ENCODE results near the gene CD82.

The CD82 gene

DNA sequence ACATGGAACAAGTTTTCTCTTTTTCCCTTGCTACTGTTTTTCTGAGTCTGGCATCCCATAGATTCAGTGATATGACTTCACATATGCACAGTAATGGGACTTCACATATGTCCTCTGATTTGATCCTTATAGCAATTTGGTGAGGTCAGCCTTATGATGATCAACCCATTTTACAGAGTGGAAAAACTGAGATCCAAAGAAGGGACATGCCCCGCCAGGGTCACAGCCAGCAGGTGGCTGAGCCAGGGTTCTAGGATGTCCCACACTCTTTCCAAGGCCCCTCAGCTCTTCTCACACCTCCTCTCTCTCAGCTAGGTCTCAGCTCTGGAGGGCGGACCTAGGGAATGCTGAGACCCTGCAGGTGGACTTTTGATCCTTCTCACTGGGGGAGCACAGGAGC, 44.3 kb upstream of the CD82 start:
- TF ChIP-seq CTCF (IDR thresholded peaks at IDR 0.05; ENCODE audit: low read depth, low read length): no peak
- no peaks in the 10 kb centered on the region for H3K9me3 ChIP-seq (ENCODE audit: severe bottlenecking)
- H3K4me3 ChIP-seq (ENCODE audit: low read depth, low read length): no peak overlapping the region
- no peak overlapping the region for H3K27ac ChIP-seq
- H3K36me3 ChIP-seq: no peaks in the 10 kb centered on the region
- peaks cover 6% of the 10 kb centered on the region for H3K27me3 ChIP-seq (ENCODE audit: insufficient read depth, low read depth, severe bottlenecking)
- no peak for DNase-seq

- no peak overlapping the region for H3K4me3 ChIP-seq (ENCODE audit: low read depth, low read length)
- H3K27me3 ChIP-seq (ENCODE audit: insufficient read depth, low read depth, severe bottlenecking): peaks cover 4% of the 10 kb centered on the region
- DNase-seq: no peak
- H3K9me3 ChIP-seq (ENCODE audit: severe bottlenecking): no peaks in the 10 kb centered on the region
- TF ChIP-seq CTCF (IDR thresholded peaks at IDR 0.05; ENCODE audit: low read depth, low read length): no peak
- no peaks in the 10 kb centered on the region for H3K36me3 ChIP-seq
- H3K27ac ChIP-seq: no peak overlapping the region
Measured at GRCh38 chr11:44522294-44522693, 43.2 kb upstream of the CD82 start.

DNA sequence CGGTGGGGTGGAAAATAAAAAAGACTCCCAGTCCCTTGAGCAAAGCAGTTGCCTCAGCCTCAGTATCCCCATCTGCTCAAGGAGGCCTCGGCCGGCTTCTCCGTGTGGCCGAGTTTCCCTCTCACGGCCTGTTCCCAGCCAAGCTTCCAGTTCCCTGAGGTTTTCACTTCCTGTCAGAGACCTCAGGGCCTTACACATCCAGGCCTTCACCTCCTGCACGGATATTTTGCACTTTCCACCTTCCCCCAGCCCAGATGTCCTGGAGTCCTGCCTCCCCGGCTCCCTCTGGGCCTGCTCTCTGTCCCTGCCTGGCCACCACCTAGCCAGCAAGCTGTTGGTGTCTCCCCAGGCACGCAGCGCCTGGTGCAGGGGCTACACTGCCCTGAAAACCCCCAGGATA, 41.1 kb upstream of the CD82 start:
- H3K4me3 ChIP-seq (ENCODE audit: low read depth, low read length): no peak overlapping the region
- no peaks in the 10 kb centered on the region for H3K9me3 ChIP-seq (ENCODE audit: severe bottlenecking)
- no peaks in the 10 kb centered on the region for H3K27me3 ChIP-seq (ENCODE audit: insufficient read depth, low read depth, severe bottlenecking)
- H3K27ac ChIP-seq: no peak overlapping the region
- no peak for TF ChIP-seq CTCF (IDR thresholded peaks at IDR 0.05; ENCODE audit: low read depth, low read length)
- DNase-seq: no peak
- H3K36me3 ChIP-seq: no peaks in the 10 kb centered on the region

GRCh38 chr11:44524751-44525201, 40.7 kb upstream of the CD82 start:
- no peaks in the 10 kb centered on the region for H3K27me3 ChIP-seq (ENCODE audit: insufficient read depth, low read depth, severe bottlenecking)
- no peak overlapping the region for H3K4me3 ChIP-seq (ENCODE audit: low read depth, low read length)
- no peak for TF ChIP-seq CTCF (IDR thresholded peaks at IDR 0.05; ENCODE audit: low read depth, low read length)
- H3K27ac ChIP-seq: no peak overlapping the region
- no peaks in the 10 kb centered on the region for H3K9me3 ChIP-seq (ENCODE audit: severe bottlenecking)
- no peak for DNase-seq
- no peaks in the 10 kb centered on the region for H3K36me3 ChIP-seq

- Histone ChIP-seq H3K4me3 (ENCODE audit: low read depth, low read length) (no peak overlapping the region), H3K27ac (no peak overlapping the region), H3K36me3 (no peaks in the 10 kb centered on the region), H3K27me3 (ENCODE audit: insufficient read depth, low read depth, severe bottlenecking) (no peaks in the 10 kb centered on the region), H3K9me3 (ENCODE audit: severe bottlenecking) (no peaks in the 10 kb centered on the region)
- no peak for TF ChIP-seq CTCF (IDR thresholded peaks at IDR 0.05; ENCODE audit: low read depth, low read length)
- DNase-seq: no peak
Measured at GRCh38 chr11:44525473-44526252, 39.8 kb upstream of the CD82 start.

DNA sequence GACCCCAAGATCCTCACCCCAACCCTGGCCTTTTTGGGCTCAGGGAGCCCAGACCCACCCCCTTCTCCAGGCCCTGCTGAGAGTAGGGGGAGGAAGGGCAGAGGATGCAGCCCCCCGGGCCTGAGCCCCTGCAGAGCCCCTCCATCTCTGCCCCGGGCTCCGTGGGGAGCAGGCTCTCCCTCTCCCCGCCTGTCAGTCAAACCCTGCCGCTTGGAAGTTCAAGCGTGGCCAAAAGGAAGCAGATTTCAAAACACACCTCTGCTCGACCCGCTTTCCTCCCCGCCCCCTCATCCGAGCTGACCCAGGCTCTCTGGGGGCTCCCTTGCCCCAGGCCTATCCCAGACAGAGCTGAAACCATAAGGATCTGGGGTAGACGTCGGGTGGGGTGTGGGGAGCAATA, 39.0 kb upstream of the CD82 start:
- H3K9me3 ChIP-seq (ENCODE audit: severe bottlenecking): no peaks in the 10 kb centered on the region
- H3K27me3 ChIP-seq (ENCODE audit: insufficient read depth, low read depth, severe bottlenecking): no peaks in the 10 kb centered on the region
- no peak overlapping the region for H3K27ac ChIP-seq
- no peaks in the 10 kb centered on the region for H3K36me3 ChIP-seq
- DNase-seq: no peak
- H3K4me3 ChIP-seq (ENCODE audit: low read depth, low read length): no peak overlapping the region
- TF ChIP-seq CTCF (IDR thresholded peaks at IDR 0.05; ENCODE audit: low read depth, low read length): no peak
